Measurements from ENCODE around the gene ZNF496. TPM values are rescaled to one million over a fixed set of nuclear protein-coding genes. Genes with fewer than 3 reads are reported as not detected.
"Not testable (repeated sequence)": the region's sequence is repeated elsewhere in the genome, so short reads cannot be mapped to it uniquely, and the experiment has no call there.

The ZNF496 gene
- total RNA-seq: 10 to 100 TPM; 24.1 to 51.7 (median 41.0) TPM

DNA sequence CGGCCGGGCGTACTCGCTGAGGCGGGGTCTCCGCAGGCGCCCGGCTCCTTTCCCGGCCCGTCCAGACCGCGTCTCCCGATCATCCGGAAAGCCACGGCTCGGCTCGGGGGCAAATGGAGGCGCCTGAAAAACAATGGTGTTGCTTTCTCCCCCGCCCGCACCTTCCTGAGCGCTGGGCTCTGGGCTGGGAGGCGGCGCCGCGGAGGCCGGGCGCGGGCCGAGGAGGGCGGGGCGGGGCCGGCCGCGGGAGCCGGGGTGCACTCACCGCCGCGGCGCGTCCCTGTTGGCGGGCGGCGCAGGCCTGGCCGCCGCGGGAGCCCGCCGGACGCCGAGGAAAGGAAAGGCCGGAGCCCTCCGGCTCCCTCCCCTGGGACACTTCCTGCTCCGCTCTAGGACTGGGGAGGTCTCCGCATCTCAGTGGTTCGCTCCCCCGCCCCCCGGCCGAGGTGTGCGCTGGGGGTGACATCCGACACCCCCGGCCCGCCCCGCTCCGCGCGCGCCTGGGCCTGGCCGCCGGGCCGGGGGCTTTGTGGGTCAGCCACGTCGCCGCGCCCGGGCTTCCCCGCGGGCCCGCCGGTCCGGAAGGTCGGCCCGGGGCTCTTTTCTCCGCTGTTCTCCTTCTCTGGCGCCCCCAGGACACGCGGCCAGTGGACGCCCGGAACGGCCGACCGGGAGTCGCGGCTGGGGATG, at the start of gene ZNF496:
Gene ZNF496, minus strand, starts transcription at position 343 of the 690 bp plus-strand sequence. CDS start 2,289 bp downstream, outside the sequence.
- intact Hi-C loops (cut with DNase I; ENCODE audit: low total_unique reads): no loop called here

DNA sequence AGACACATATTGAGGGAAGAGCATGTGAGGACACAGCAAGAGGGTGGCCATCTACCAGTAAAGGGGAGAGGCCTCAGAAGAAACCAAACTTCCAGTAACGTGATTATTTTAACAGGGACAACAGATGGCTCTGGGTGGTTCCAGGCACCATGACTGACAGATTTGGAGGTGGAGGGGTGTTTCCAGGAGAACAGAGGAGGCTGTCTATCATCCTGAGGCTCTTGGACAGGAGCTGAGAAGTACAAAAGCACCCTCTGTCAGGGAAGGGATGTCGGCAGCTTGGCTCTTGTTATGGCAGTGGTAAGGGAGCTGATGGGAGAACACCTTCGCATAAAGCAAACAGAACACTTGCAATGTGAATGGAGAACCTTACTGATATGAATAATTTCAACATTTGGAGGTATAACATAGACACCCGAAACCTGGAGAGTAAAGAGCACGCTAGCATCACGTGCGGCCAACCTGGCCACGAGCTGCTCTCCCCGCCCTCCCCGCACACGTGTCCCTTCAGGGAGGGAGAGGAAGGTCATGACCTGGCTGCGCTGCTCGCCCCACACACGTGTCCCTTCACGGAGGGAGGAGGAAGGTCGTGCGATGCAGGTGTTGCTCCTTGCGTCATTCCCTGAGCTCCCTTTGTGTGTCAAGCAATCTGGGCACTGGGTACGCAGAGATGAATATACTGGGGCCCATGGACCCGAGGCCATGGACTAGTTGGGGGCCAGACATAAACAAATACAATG, 46.8 kb upstream of the ZNF496 start:
- H3K4me3 ChIP-seq: no peak overlapping the region
- intact Hi-C loops (cut with DNase I; ENCODE audit: low total_unique reads): loop anchor here (5.0 kb wide), 1 partner anchor 336 kb away; no protein-coding TSS in a partner anchor
- no peak for DNase-seq
- no peaks in the 10 kb centered on the region for H3K36me3 ChIP-seq
- H3K9me3 ChIP-seq: no peaks in the 10 kb centered on the region
- TF ChIP-seq, protein P1, sequence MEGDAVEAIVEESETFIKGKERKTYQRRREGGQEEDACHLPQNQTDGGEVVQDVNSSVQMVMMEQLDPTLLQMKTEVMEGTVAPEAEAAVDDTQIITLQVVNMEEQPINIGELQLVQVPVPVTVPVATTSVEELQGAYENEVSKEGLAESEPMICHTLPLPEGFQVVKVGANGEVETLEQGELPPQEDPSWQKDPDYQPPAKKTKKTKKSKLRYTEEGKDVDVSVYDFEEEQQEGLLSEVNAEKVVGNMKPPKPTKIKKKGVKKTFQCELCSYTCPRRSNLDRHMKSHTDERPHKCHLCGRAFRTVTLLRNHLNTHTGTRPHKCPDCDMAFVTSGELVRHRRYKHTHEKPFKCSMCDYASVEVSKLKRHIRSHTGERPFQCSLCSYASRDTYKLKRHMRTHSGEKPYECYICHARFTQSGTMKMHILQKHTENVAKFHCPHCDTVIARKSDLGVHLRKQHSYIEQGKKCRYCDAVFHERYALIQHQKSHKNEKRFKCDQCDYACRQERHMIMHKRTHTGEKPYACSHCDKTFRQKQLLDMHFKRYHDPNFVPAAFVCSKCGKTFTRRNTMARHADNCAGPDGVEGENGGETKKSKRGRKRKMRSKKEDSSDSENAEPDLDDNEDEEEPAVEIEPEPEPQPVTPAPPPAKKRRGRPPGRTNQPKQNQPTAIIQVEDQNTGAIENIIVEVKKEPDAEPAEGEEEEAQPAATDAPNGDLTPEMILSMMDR (IDR thresholded peaks at IDR 0.05): no peak
- TF ChIP-seq POLR2A (IDR thresholded peaks at IDR 0.05): no peak
- H3K4me1 ChIP-seq: no peaks in the 10 kb centered on the region
- H3K27ac ChIP-seq: no peak overlapping the region
- H3K27me3 ChIP-seq: no peaks in the 10 kb centered on the region

More for the DNA sequence above, at the start of gene ZNF496:
- H3K36me3 ChIP-seq: no peaks in the 10 kb centered on the region
- peak; percentile 28 to 56 for TF ChIP-seq POLR2A (IDR thresholded peaks at IDR 0.05)
- TF ChIP-seq, protein P1 (IDR thresholded peaks at IDR 0.05): no peak
- H3K9me3 ChIP-seq: no peaks in the 10 kb centered on the region
- peak within 1 kb of the TSS; percentile 95 to 99 for H3K27ac ChIP-seq
- no peaks in the 10 kb centered on the region for H3K27me3 ChIP-seq
- peaks cover 8 to 9% of the 10 kb centered on the region in 2 donors for H3K4me1 ChIP-seq
- H3K4me3 ChIP-seq: peak within 1 kb of the TSS; percentile 87 to 99
- peak; percentile 89 to 91 for DNase-seq

DNA sequence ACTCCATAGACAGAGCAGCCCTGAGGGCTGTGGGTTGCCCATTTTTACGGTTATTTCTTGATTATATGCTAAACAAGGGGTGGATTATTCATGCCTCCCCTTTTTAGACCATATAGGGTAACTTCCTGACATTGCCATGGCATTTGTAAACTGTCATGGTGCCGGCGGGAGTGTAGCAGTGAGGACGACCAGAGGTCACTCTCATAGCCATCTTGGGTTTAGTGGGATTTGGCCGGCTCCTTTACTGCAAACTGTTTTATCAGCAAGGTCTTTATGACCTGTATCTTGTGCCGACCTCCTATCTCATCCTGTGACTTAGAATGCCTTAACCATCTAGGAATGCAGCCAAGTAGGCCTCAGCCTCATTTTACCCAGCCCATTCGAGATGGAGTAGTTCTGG, 46.0 kb upstream of the ZNF496 start:
- not testable (repeated sequence) for H3K36me3 ChIP-seq, H3K4me1 ChIP-seq, H3K4me3 ChIP-seq, H3K27me3 ChIP-seq, H3K9me3 ChIP-seq, H3K27ac ChIP-seq, DNase-seq
- intact Hi-C loops (cut with DNase I; ENCODE audit: low total_unique reads): loop anchor here (5.0 kb wide), 1 partner anchor 335 kb away; no protein-coding TSS in a partner anchor

DNA sequence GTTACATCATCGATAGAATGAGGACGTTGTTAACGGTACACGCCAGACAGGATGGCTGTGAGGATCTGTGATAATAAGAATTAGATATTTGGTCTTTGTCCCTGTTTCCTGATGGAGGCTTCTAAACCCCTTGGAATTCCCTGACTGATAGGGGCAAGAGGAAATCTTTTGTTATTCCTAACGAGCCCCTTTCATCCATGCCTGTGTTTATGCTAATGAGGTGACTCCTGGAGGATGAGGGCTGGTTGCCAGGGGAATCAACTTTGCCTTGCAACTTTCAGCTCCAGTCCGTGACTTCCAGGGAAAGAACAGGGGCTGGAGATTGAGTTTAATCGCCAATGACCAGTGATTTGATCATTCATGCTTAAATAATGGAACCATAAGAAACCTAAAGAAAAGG, 45.0 kb upstream of the ZNF496 start:
- Histone ChIP-seq H3K36me3 (no peaks in the 10 kb centered on the region), H3K27me3 (no peaks in the 10 kb centered on the region), H3K9me3 (no peaks in the 10 kb centered on the region), H3K4me3 (no peak overlapping the region), H3K4me1 (no peaks in the 10 kb centered on the region), H3K27ac (no peak overlapping the region)
- no peak for TF ChIP-seq POLR2A (IDR thresholded peaks at IDR 0.05)
- TF ChIP-seq, protein P1 (IDR thresholded peaks at IDR 0.05): no peak
- no peak for DNase-seq
- intact Hi-C loops (cut with DNase I; ENCODE audit: low total_unique reads): loop anchor here (5.0 kb wide), 1 partner anchor 334 kb away; no protein-coding TSS in a partner anchor

DNA sequence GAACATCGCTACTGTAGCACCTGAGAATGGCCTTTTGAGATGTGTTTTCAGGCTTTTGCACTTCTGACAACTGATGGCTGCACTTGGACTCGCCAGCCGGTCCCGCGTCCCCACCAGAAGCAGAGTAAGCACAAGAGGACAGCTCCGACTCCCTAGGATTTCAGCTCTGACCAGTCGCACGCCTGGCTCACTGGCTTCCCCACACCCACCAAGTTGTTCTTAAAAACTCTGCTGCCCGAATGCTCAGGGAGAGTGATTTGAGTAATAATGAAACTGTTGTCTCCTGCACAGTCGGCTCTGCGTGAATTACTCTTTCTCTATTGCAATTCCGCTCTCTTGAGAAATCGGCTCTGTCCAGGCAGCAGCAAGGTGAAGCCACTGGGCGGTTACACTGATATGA, 44.1 kb upstream of the ZNF496 start:
- Histone ChIP-seq H3K36me3 (no peaks in the 10 kb centered on the region), H3K4me3 (no peak overlapping the region), H3K9me3 (no peaks in the 10 kb centered on the region), H3K27ac (no peak overlapping the region), H3K4me1 (no peaks in the 10 kb centered on the region), H3K27me3 (no peaks in the 10 kb centered on the region)
- TF ChIP-seq POLR2A (IDR thresholded peaks at IDR 0.05): no peak
- TF ChIP-seq, protein P1 (IDR thresholded peaks at IDR 0.05): no peak
- intact Hi-C loops (cut with DNase I; ENCODE audit: low total_unique reads): loop anchor here (5.0 kb wide), 1 partner anchor 333 kb away; no protein-coding TSS in a partner anchor
- DNase-seq: no peak

DNA sequence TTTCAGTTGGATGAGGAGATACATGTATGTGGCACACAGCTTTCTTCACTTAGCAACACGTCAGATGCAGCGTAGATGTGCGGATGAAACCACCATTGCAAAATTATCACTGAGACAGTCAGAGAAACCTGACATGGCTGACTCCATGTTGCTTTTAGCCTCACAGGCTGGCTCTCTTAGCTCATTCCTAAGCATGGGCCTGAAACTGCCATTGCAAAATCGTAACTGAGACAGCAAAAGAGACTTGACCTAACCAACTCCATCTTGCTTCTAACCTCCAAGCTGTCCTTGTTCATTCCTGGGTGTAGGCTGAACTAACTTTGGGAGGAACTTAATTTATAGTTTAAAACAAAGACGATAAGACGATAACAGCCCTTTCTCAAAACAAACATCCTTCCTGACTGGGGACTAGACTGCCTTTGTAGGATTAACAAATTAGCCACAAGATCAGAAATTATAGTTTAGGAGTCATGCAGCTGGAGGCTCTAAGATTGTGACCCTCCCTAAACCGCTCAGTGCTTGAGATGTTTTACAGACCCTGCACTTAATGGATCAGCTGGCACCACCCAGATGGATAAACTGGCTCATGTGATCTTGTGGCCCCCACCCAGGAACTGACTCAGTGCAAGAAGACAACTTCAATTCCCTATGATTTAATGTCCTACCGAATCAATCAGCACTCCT, 43.1 kb upstream of the ZNF496 start:
- H3K36me3 ChIP-seq, H3K27ac ChIP-seq, H3K9me3 ChIP-seq, H3K27me3 ChIP-seq, DNase-seq, H3K4me3 ChIP-seq, H3K4me1 ChIP-seq: not testable (repeated sequence)
- intact Hi-C loops (cut with DNase I; ENCODE audit: low total_unique reads): loop anchor here (5.0 kb wide), 1 partner anchor 332 kb away; no protein-coding TSS in a partner anchor
